Putamen (tissue), 1 donor: ENCODE measurements around the gene PPP1R12B.
A peak's percentile ranks its signal among the peaks of the same experiment; 100 is the strongest.
"Not testable (repeated sequence)": the region's sequence is repeated elsewhere in the genome, so short reads cannot be mapped to it uniquely, and the experiment has no call there.

Experiments used
- DNase-seq: peaks from one replicate; pipeline ENCODE4 v3.0.0-alpha.2; 2016; ENCODE audit warnings: low spot score

PPP1R12B gene

DNA sequence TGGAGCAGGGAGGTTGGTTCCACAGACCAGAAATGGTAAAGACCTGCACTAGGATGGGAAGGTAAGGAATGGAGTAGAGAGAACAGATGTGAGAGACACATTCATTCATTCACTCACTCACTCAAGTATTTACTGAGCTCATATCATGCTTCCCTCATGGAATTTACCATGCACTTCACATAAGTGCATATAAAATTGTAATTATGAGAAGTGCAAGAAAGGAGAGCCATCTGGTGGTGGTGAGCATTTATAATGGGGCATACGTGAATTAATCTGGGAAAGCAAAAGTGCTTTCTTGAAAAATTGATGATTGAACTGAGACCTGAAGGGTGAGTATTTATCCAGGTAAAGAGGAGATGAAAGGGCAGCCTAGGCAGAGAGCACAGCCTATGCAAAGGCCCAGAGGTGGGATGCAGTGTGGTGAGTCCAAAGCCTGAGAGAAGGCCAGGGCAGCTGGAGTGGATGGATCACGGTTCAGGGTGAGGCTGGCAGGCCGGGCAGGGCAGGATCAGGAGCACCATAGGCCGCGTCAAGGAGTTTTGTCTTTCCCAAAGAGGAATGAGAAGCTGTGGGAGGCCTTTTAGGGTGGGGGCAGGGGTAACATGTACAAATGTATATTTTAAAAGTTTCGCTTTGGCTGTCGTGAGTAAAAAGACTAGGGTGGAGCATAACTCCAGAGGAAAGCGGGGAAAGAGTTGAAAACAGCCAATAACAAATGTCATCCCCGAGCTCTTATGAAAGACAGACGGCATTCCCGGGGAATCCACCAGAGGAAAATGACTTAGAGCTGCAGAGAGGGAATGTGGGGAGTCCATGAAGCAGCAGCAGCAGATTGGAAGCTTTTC, 266.1 kb downstream of the PPP1R12B start:
- DNase-seq = not testable (repeated sequence)

DNA sequence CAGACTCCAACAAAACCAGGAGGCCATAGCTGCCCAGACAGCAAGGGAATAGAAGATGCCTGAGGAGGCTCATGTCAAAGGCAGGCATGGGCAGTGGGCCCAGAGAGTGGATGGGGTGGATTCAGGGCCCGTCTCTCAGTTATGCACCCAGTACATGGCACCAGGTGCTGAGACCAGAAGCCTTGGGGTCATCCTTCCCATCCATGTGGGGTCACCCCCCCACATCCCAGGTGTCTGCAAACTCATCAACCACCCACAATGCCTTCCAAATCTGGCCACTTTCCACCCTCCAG, 266.7 kb downstream of the PPP1R12B start:
- not testable (repeated sequence) for DNase-seq

DNA sequence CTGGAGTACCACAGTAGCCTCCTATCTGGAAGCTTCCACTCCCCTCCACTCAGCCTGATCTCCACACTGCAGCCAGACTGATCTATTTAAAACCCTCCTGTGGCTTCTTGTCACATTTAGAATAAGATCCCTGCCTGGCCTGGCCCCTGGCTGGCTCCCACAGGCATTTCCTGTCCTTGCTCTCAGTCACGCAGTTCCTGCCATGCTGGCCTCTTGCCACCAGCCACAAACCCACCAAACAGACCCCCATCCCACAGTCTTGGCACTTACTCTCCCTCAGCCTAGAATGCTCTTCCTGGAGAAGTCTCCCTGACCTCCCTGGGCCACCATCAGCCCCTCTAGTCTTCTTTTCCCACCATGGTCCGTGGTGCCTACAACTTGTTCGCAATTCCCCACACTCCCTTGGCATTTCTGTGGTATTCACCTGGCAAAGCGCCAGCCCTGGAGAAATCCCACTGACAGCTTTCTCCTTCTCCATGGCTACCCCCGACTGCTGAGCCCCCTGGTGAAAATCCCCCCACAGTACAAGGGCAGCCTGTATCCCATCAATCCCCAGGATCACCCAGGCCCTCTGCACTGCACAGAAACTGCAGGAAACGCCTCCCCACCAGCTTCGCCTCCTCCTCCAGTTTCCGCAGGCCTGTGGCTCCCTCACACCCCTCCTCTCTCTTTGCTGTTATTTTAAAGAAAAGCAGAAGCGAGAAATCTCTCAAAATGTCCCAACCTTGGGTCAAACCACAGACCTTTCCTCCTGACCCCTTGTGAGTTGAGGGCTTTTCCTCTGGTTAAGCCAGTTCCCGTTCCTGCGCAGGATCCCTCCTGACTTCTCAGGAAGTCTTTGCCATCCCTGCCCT, 267.2 kb downstream of the PPP1R12B start:
- DNase-seq = peak; percentile 38

- no peak for DNase-seq
Measured at GRCh38 chr1:202616355-202616915, 267.9 kb downstream of the PPP1R12B start.

- not testable (repeated sequence) for DNase-seq
Measured at GRCh38 chr1:202619012-202619411, 270.5 kb downstream of the PPP1R12B start.

GRCh38 chr1:202619505-202619904, 271.0 kb downstream of the PPP1R12B start:
- DNase-seq = no peak

- DNase-seq = not testable (repeated sequence)
Measured at GRCh38 chr1:202620036-202620435, 271.5 kb downstream of the PPP1R12B start.

GRCh38 chr1:202621446-202621845, 272.9 kb downstream of the PPP1R12B start:
- no peak for DNase-seq

- DNase-seq = no peak
Measured at GRCh38 chr1:202622388-202622787, 273.9 kb downstream of the PPP1R12B start.

DNA sequence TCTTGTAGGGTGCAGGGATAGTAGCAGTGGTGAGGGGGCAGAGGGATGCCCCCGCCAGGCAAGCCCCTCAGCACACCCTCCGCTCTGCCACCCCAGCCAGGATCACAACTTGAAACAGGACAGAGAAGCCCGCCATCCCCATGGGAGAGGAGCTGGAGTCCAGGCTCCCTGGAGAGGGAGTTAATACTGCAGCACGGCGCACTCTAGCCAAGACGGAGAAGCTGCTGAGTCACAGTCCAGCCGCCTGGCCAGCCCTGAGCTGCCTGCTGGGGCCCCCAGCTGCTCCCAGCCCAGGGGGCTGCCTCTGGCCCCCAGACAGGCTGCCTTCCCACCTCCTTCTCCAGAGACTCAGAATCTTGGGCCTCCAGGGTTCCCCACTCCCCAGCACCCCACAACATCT, 274.6 kb downstream of the PPP1R12B start:
- no peak for DNase-seq

GRCh38 chr1:202623476-202623875, 275.0 kb downstream of the PPP1R12B start:
- not testable (repeated sequence) for DNase-seq

GRCh38 chr1:202624088-202624780, 275.7 kb downstream of the PPP1R12B start:
- DNase-seq = no peak

DNA sequence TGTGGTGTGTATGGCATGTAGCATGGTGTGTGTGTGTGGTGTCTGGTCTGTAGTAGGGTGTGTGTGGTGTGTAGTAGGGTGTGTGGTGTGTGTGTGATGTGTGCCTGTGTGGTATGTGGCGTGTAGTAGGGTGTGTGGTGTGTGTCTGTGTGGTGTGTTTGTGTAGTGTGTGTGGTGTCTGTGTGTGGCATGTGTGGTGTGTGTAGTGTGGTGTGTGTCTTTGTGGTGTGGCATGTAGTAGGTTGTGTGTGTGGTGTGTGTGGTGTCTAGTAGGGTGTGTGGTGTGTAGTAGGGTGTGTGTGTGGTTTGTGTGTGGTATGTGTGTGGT, 276.2 kb downstream of the PPP1R12B start:
- DNase-seq = no peak

GRCh38 chr1:202625416-202626360, 277.2 kb downstream of the PPP1R12B start:
- DNase-seq = no peak

- not testable (repeated sequence) for DNase-seq
Measured at GRCh38 chr1:202627036-202627435, 278.5 kb downstream of the PPP1R12B start.

- DNase-seq = no peak
Measured at GRCh38 chr1:202627841-202628565, 279.5 kb downstream of the PPP1R12B start.

DNA sequence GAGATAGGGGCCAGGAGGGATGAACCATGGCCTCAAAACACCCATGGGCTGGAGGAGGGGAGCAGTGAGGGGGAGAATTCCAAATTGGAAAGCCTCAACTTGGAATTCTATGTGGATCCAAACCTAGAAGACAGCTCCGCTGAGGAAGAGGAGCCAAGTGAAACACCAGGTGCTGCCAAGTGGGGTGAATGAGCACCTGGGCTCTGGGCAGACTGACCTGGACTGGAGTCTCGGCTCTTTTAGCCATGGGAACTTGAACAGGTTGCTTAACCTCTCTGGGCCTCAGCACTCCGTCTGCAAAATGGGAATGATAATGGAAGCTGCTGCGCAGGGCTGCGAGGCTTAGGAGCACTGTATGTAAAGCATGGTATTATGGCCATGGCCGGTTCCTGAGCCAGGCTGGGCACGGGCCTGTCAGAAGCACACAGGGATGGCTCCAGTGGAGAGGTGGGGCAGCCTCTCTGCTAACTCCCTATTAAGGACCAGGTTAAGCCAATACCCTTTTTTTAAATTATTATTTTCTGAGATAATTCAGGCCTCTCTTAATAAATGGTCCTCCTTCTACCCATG, 280.2 kb downstream of the PPP1R12B start:
- DNase-seq = no peak

- DNase-seq = not testable (repeated sequence)
Measured at GRCh38 chr1:202629257-202629811, 280.8 kb downstream of the PPP1R12B start.

DNA sequence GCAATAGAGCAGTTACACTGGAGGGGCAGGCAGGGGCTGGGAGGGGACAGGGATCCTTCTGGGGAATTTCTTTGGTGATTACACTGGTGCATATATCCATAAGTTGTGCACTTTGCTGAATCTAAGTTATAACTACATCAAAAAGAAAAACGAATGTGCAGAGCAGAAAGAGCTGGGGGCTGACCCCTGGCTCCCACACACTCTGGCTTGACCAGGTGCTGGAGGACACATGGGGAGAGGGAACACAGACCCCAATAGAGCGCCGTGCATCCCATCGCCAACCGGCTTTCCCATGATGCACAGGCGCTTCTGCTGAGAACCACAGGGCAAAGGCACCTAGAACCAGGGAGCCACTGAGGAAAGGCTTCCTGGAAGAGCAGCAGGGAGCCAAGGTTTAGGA, 281.6 kb downstream of the PPP1R12B start:
- not testable (repeated sequence) for DNase-seq

DNA sequence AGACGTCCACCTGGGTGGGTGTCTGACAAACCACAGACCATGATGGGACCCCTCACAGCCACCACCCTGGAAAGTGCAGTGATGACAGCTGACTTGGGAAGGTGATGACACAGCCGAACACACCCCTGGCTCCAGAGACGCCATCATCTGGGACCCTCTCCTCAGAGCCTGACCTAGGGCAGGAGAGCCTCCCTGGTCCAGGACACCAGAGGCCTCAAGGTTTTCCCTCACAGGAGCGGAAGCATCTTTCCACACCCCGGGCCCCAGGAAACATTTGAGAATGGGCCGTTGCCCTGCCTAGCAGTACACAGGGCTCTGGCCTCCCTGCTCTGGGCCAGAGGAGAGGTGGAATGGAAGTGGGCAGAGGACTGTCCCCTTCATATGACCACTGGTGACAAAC, 282.0 kb downstream of the PPP1R12B start:
- DNase-seq = no peak
